Esophagus muscularis mucosa (tissue), 4 donors: ENCODE results near the gene SPINT1. TPM values are rescaled to one million over a fixed set of nuclear protein-coding genes. Genes with fewer than 3 reads are reported as not detected.

ENCODE experiments used
- DNase-seq: peaks from one replicate; pipeline ENCODE4 v3.0.0-alpha.2; 2017; ENCODE audit errors: extremely low spot score
- H3K27ac ChIP-seq, 4 donors: fragments of 200-600 bp; sonication (generic); replicated peaks in 1 of 4; 1 replicate in 3 of 4; 2 replicates in 1 of 4; pipeline ENCODE4 v1.5.1; 2016 to 2019; ENCODE audit warnings: mild to moderate bottlenecking in 1 of 4
- H3K27me3 ChIP-seq, 4 donors: fragments of 200-600 bp; sonication (generic); one replicate each; pipeline versions ENCODE4 v1.5.1 to v1.6.0; 2016 to 2019
- H3K36me3 ChIP-seq, 4 donors: fragments of 200-600 bp; sonication (generic); one replicate each; pipeline ENCODE4 v1.5.1; 2016 to 2019
- H3K4me1 ChIP-seq, 4 donors: fragments of 200-600 bp; sonication (generic); one replicate each; pipeline ENCODE4 v1.5.1; 2016 to 2019
- H3K4me3 ChIP-seq, 4 donors: fragments of 200-600 bp; sonication (generic); 1 replicate in 2 of 4; 2 replicates in 2 of 4; pipeline ENCODE4 v1.5.1; 2016 to 2019; ENCODE audit warnings: mild to moderate bottlenecking in 4 of 4, moderate library complexity in 1 of 4
- H3K9me3 ChIP-seq, 4 donors: fragments of 200-600 bp; sonication (generic); 1 replicate in 3 of 4; 2 replicates in 1 of 4; pipeline ENCODE4 v1.5.1; 2016 to 2019
- EP300 ChIP-seq: sonication (generic); formaldehyde crosslinking; IDR thresholded peaks from one replicate; pipeline ENCODE4 v1.6.1; 2017; ENCODE audit warnings: antibody characterized with exemption
- POLR2A ChIP-seq: fragments of 450-650 bp; IDR thresholded peaks from one replicate; pipeline ENCODE4 v1.6.1; 2017; ENCODE audit warnings: antibody characterized with exemption, moderate library complexity, mild to moderate bottlenecking, low read depth
- POLR2AphosphoS5 ChIP-seq, 2 donors: sonication (generic); formaldehyde crosslinking; IDR thresholded peaks; one replicate each; pipeline ENCODE4 v1.6.1; 2017; ENCODE audit warnings: antibody characterized with exemption in 2 of 2
- WGBS: methylation state at CpG from one replicate; pipeline ENCODE4 v1.1.5; 2018; 5-methylcytosine and 5-hydroxymethylcytosine counted together
- intact Hi-C: fragments of 100-400 bp; cut with DNase I; formaldehyde crosslinking; loops from one replicate; pipeline ENCODE4 v1.15.1; 2023
- small RNA-seq, 3 donors: library from RNA; depleted of rRNA; stranded (forward); fragments of <200 nt; gene quantifications; one replicate each; pipeline ENCODE3, GENCODE V24; 2016
- total RNA-seq, 4 donors: library from RNA; depleted of rRNA; stranded (reverse); fragments of >200 nt; gene quantifications; one replicate each; pipeline versions ENCODE4 v1.1.0 to v1.2.1, GENCODE V29; 2016
- TF ChIP-seq, protein P1 (sequence below), 3 experiments: fragments of 200-600 bp in 2 of 3; fragments of 450-650 bp in 1 of 3; sonication (generic) in 2 of 3; IDR thresholded peaks; one replicate each; pipeline ENCODE4 v1.5.1; 2017 to 2019; ENCODE audit warnings: antibody characterized with exemption in 3 of 3, mild to moderate bottlenecking in 2 of 3, moderate library complexity in 1 of 3

Gene SPINT1
- total RNA-seq, 4 donors from 2014 or later: 0.99 to 2.8 (median 1.8) TPM

DNA sequence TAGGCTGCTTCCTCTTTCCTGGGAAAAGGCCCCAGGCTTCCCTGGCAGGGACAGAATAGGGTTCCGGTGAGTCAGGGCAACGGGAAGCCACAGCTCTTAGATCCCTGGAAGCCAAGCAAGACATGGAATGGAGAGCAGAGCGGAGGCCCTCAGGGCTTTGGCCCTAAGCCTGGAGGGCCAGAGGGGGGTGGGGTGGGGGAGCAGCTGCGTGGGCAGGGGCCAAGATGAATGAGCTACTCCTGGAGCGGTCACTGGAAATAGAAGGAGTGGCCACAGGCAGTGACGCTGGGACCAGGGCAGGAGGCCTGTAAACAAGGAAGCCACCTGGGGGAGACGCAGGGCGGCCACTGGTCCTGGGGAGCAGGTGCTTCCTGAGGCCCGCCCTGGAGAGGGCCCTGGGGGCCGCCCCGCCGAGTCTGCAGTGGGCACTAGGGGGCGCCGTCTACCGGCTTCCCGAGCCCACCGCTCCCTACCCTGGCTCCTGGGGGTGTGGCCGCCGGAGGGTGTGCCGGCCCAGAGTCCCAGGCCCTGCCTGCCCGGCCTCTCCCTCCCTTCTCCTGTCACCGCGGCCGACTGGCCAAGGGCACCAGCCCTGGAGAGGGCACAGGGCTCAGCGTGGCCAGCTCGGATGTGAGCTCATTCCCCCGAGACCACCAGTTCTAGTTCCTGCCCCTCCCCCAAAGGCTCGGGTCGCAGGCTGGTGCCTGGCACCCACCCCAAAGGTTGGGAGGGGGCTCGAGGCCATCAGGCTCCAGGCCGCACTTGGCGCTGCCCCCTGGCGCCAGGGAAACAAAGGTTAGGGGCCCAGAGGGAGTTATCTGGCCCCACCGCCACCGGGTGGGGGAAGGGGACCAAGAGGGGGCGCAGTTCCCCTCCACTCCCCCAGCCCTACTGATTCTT is 62.5 kb downstream of the SPINT1 start:
- Histone ChIP-seq H3K9me3 (no peaks in the 10 kb centered on the region), H3K27me3 (no peaks in the 10 kb centered on the region), H3K27ac (peak overlapping the region; percentile 79 to 93 (median 85)), H3K4me1 (peaks cover 42 to 56% (median 52%) of the 10 kb centered on the region in 4 donors), H3K4me3 (peak overlapping the region; percentile 53 to 58 (median 56)), H3K36me3 (peaks cover 11 to 32% (median 28%) of the 10 kb centered on the region in 4 donors)
- TF ChIP-seq POLR2AphosphoS5 (IDR thresholded peaks at IDR 0.05) (peak; percentile 62 to 68), POLR2A (no peak), EP300 (no peak)
- TF ChIP-seq, protein P1, sequence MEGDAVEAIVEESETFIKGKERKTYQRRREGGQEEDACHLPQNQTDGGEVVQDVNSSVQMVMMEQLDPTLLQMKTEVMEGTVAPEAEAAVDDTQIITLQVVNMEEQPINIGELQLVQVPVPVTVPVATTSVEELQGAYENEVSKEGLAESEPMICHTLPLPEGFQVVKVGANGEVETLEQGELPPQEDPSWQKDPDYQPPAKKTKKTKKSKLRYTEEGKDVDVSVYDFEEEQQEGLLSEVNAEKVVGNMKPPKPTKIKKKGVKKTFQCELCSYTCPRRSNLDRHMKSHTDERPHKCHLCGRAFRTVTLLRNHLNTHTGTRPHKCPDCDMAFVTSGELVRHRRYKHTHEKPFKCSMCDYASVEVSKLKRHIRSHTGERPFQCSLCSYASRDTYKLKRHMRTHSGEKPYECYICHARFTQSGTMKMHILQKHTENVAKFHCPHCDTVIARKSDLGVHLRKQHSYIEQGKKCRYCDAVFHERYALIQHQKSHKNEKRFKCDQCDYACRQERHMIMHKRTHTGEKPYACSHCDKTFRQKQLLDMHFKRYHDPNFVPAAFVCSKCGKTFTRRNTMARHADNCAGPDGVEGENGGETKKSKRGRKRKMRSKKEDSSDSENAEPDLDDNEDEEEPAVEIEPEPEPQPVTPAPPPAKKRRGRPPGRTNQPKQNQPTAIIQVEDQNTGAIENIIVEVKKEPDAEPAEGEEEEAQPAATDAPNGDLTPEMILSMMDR (IDR thresholded peaks at IDR 0.05): peak; percentile 76 to 83 (median 81)
- no peak for DNase-seq
- WGBS: 0% methylated on average over 9 of the region's 36 CpGs
- intact Hi-C loops: loop anchor here (2.0 kb wide), 1 partner anchor 112 kb away; no protein-coding TSS in a partner anchor

GRCh38 chr15:40906991-40907802 is 63.3 kb downstream of the SPINT1 start:
- Histone ChIP-seq H3K9me3 (no peaks in the 10 kb centered on the region), H3K4me3 (peak overlapping the region; percentile 53 to 58 (median 56)), H3K36me3 (peaks cover 9 to 24% (median 20%) of the 10 kb centered on the region in 4 donors), H3K27ac (peak overlapping the region; percentile 79 to 93 (median 85)), H3K27me3 (no peaks in the 10 kb centered on the region), H3K4me1 (peaks cover 42 to 56% (median 50%) of the 10 kb centered on the region in 4 donors)
- 32% methylated on average over 18 of the region's 22 CpGs for WGBS
- TF ChIP-seq POLR2AphosphoS5 (IDR thresholded peaks at IDR 0.05) (peak in 1 of 2 donors; percentile 36), EP300 (no peak)
- DNase-seq: no peak
- intact Hi-C loops: loop anchor here (2.0 kb wide), 1 partner anchor 112 kb away; no protein-coding TSS in a partner anchor

Small RNA genes within 50 kb of the gene (small RNA-seq; reads per million reads assigned to genes)
- gene AC025166.1: 0 reads per million in 3 donors

Other genes with a start within 250 kb of the SPINT1 start
- under 1 TPM in 3 of 4 donors, not detected in 1; 0.06 to 0.63 (median 0.17) TPM for gene KNL1, start 249.8 kb upstream of the SPINT1 start, total RNA-seq
- gene RAD51, start 148.9 kb upstream of the SPINT1 start, total RNA-seq: under 1 TPM in 3 of 4 donors, not detected in 1; 0.50 to 0.92 (median 0.71) TPM
- gene RMDN3, start 88.8 kb upstream of the SPINT1 start, total RNA-seq: 10 to 100 TPM; 29.5 to 34.9 (median 31.5) TPM
- 10 to 100 TPM in 3 of 4 donors, 1 to 10 TPM in 1; 6.6 to 13.9 (median 11.8) TPM for gene GCHFR, start 80.0 kb upstream of the SPINT1 start, total RNA-seq
- 1 to 10 TPM in 1 of 4 donors, under 1 TPM in 2, not detected in 1; under 0.01 to 1.1 (median 0.57) TPM for gene C15orf62, start 74.1 kb upstream of the SPINT1 start, total RNA-seq
- 10 to 100 TPM; 14.4 to 36.8 (median 18.8) TPM for gene ZFYVE19, start 37.0 kb upstream of the SPINT1 start, total RNA-seq
- 10 to 100 TPM in 3 of 4 donors, 1 to 10 TPM in 1; 10.0 to 23.8 (median 13.9) TPM for gene DNAJC17, start 36.6 kb upstream of the SPINT1 start, total RNA-seq
- gene PPP1R14D, start 15.3 kb upstream of the SPINT1 start, total RNA-seq: not detected
- gene RHOV, start 30.2 kb downstream of the SPINT1 start, total RNA-seq: not detected
- 10 to 100 TPM; 28.7 to 36.6 (median 32.2) TPM for gene VPS18, start 50.4 kb downstream of the SPINT1 start, total RNA-seq
- 10 to 100 TPM in 1 of 4 donors, 1 to 10 TPM in 3; 1.7 to 12.6 (median 7.5) TPM for gene DLL4, start 85.3 kb downstream of the SPINT1 start, total RNA-seq
- 1 to 10 TPM in 3 of 4 donors, under 1 TPM in 1; 0.66 to 3.6 (median 1.3) TPM for gene CHAC1, start 109.4 kb downstream of the SPINT1 start, total RNA-seq